GM12801 (cell line): ENCODE measurements around the gene GMDS.

Experiments
- CTCF ChIP-seq: IDR thresholded peaks from one replicate; pipeline ENCODE4 v1.5.1; 2011; ENCODE audit warnings: control low read depth; ENCODE audit not compliant: insufficient read length; ENCODE audit errors: extremely low read depth

GMDS gene

GRCh38 chr6:1575210-1576041 lies 670.0 kb downstream of the GMDS start:
- no peak for TF ChIP-seq CTCF

DNA sequence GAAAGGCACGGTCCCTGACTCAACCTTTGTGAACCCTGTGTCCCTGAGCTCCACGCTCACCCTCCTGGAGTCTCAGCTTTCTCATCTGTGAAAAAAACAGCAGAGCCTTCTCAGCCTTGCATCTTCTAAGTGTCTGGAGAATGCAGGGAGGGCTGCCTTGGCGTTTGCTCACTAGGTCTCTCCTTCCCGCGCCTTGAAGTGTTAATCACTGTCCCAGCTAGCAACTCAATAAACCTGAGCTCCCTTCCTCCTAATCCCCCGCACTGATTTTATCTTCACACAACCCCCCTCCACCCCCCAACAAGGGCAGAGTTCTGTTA lies 670.6 kb downstream of the GMDS start:
- TF ChIP-seq CTCF = no peak

DNA sequence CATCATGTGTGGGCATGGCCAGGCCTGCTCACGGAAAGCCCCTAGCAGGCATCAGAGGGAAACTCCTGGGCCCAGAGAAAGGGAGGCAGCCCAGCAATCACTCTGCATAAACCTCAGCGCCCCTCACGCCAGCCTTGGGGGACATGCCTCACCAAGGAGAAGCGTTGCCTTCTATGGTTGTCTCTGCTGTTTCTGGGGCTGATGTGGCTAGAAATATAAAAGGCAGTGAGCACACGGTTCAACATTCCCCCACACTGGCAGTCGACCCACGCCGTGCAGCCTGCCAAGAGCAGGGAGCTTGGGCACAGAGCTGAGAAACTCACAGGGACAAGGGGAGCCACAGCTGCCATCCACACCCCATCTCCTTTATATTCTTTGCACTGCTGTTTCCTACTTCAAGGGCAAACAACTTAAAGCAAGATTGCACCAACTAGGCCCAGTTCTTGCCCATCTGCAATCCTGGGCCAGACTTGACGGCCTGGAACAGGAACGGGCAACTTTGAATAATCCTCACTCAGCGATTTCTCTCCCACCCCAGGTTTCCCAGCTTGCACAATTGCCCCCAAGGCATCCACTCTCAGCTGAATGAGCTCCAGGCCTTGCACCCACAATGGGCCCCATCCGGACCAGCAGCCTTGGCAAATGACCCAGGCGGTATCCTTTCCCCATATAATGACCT lies 671.2 kb downstream of the GMDS start:
- TF ChIP-seq CTCF = no peak
